Activated CD8-positive, alpha-beta T cell treated with anti-CD3 and anti-CD28 coated beads for 36 hours (primary cell): ENCODE measurements around the gene ITGB6. TPM values are rescaled to one million over a fixed set of nuclear protein-coding genes. Genes with fewer than 3 reads are reported as not detected.

ENCODE experiments used
- ATAC-seq: fragments of 200-7000 bp; cut with Tn5 transposase; one replicate; pipeline ENCODE4 v1.10.0; 2021; ENCODE audit warnings: mild to moderate bottlenecking, moderate library complexity
- CTCF ChIA-PET: fragments of 350-600 bp; sonication (Branson Sonifier 250); formaldehyde crosslinking; loops from one replicate; lab custom pipeline; 2021; ENCODE audit warnings: antibody characterized with exemption; lab: Charles Lee
- POLR2A ChIA-PET: fragments of 350-600 bp; sonication (Branson Sonifier 250); formaldehyde crosslinking; loops from one replicate; lab custom pipeline; 2021; ENCODE audit warnings: antibody characterized with exemption; lab: Charles Lee
- DNase-seq: peaks from one replicate; pipeline ENCODE4 v3.0.0-alpha.2; 2020
- H3K27ac Mint-ChIP-seq: one replicate; pipeline ENCODE4 v1.8.0; 2021; ENCODE audit warnings: mild to moderate bottlenecking, mixed read lengths
- H3K27me3 Mint-ChIP-seq: one replicate; pipeline ENCODE4 v1.8.0; 2021; ENCODE audit warnings: mixed read lengths
- H3K36me3 Mint-ChIP-seq: one replicate; pipeline ENCODE4 v1.8.0; 2021; ENCODE audit warnings: low read depth, mixed read lengths
- H3K4me1 Mint-ChIP-seq: one replicate; pipeline ENCODE4 v1.8.0; 2021; ENCODE audit warnings: low read depth, mixed read lengths
- H3K4me3 Mint-ChIP-seq: one replicate; pipeline ENCODE4 v1.8.0; 2021; ENCODE audit warnings: mild to moderate bottlenecking, moderate library complexity, mixed read lengths
- H3K9me3 Mint-ChIP-seq: one replicate; pipeline ENCODE4 v1.8.0; 2021; ENCODE audit warnings: mixed read lengths
- CTCF ChIP-seq: fragments of 200-600 bp; IDR thresholded peaks from one replicate; pipeline ENCODE4 v1.8.0; 2022; ENCODE audit warnings: antibody characterized with exemption, mild to moderate bottlenecking
- intact Hi-C: fragments of 100-400 bp; cut with micrococcal nuclease; formaldehyde crosslinking; loops from one replicate; pipeline ENCODE4 v1.10.0; 2022
- total RNA-seq, 2 experiments: library from RNA; stranded (reverse); gene quantifications; one replicate each; pipeline ENCODE4 v1.2.3, GENCODE V29; 2021

The ITGB6 gene
- total RNA-seq, 2 experiments from 2014 or later, result not detected

DNA sequence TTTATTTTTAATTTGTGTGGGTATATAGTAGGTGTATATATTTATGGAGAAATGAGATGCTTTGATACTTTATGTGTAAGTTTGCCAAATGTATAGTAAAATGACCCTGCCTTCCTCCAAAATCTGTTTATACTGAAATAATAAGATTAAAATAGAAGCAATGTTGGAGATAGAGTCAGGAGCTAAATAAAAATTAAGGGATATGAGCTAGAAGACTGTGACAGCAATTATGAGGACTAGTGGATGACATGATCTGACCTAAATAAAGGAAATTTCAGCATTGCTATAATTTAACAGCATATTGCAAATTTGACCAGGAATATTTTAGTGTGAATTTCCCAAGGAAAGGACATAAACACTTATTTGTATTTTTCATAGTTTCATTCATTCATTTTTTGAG lies 60.7 kb downstream of the ITGB6 start:
- POLR2A ChIA-PET, result interaction anchor here (0.6 kb wide), 1 partner anchor 37 kb away, joined by 3 read pairs; no protein-coding TSS in a partner anchor
- no peaks in the 10 kb centered on the region for H3K36me3 Mint-ChIP-seq
- CTCF ChIA-PET, result interaction anchor here (1.1 kb wide), 1 partner anchor 145 kb away, joined by 3 read pairs; no protein-coding TSS in a partner anchor
- no peak for TF ChIP-seq CTCF
- H3K27ac Mint-ChIP-seq, result no peak overlapping the region
- H3K9me3 Mint-ChIP-seq, result no peaks in the 10 kb centered on the region
- H3K4me1 Mint-ChIP-seq, result no peaks in the 10 kb centered on the region
- H3K27me3 Mint-ChIP-seq, result peaks cover 2% of the 10 kb centered on the region
- H3K4me3 Mint-ChIP-seq, result no peak overlapping the region
- ATAC-seq (no peak), DNase-seq (no peak)
- intact Hi-C loops, result no loop called here

DNA sequence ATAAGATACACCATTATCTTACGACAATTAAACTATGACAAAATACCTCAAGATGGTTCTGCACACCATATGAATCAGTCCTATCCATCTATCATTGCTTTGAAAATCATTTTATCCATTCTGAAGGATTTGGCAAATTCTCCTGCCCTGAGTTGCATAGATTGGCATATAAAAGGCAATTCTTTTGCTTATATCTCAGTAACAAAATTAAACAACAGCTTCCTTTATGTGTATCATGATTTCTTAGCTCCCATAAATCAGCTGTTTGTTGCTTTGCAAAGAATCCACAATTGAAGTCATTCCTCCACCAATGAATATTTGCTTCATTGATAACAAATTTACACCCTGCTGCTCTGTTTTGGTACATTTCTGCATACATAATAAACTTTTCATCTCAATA lies 61.7 kb downstream of the ITGB6 start:
- Mint-ChIP-seq H3K36me3 (no peaks in the 10 kb centered on the region), H3K4me3 (no peak overlapping the region), H3K27ac (no peak overlapping the region), H3K27me3 (peaks cover 3% of the 10 kb centered on the region), H3K9me3 (no peaks in the 10 kb centered on the region), H3K4me1 (no peaks in the 10 kb centered on the region)
- no peak for ATAC-seq
- ChIA-PET CTCF (interaction anchor here (0.8 kb wide), 1 partner anchor 855 kb away, joined by 3 read pairs; no protein-coding TSS in a partner anchor), POLR2A (no interaction called here)
- no peak for DNase-seq
- TF ChIP-seq CTCF, result no peak
- intact Hi-C loops, result no loop called here

- ATAC-seq, result no peak
- H3K4me3 Mint-ChIP-seq, result no peak overlapping the region
- DNase-seq, result no peak
- H3K27me3 Mint-ChIP-seq, result peaks cover 3% of the 10 kb centered on the region
- ChIA-PET POLR2A (no interaction called here), CTCF (interaction anchor here (0.6 kb wide), 1 partner anchor 597 kb away, joined by 3 read pairs; no protein-coding TSS in a partner anchor)
- intact Hi-C loops, result no loop called here
- no peaks in the 10 kb centered on the region for H3K36me3 Mint-ChIP-seq
- H3K4me1 Mint-ChIP-seq, result no peaks in the 10 kb centered on the region
- H3K27ac Mint-ChIP-seq, result no peak overlapping the region
- H3K9me3 Mint-ChIP-seq, result no peaks in the 10 kb centered on the region
- no peak for TF ChIP-seq CTCF
These were observed 62.6 kb downstream of the ITGB6 start for GRCh38 chr2:160137464-160137863.

DNA sequence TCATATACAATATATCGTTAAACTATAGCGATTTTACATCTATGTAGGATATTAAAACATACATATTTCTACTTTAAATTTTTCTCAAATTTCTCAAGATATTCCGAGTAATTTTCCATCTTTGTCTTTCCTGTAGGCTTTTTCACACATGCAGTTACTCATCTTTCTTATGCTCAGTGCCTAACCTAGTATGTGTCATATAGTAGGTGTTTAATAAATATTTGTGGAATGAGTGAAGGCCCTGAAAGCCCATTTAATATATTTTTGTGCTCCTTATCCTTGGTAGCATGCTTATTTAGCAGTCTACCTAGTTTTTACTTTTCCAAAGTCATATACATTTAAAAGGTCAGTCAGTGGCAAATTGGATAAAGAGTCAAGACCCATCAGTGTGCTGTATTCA lies 67.3 kb downstream of the ITGB6 start:
- ATAC-seq (no peak), DNase-seq (no peak)
- POLR2A ChIA-PET, result no interaction called here
- CTCF ChIA-PET, result no interaction called here
- intact Hi-C loops, result no loop called here
- no peak for TF ChIP-seq CTCF
- H3K9me3 Mint-ChIP-seq, result no peaks in the 10 kb centered on the region
- no peaks in the 10 kb centered on the region for H3K4me1 Mint-ChIP-seq
- no peaks in the 10 kb centered on the region for H3K36me3 Mint-ChIP-seq
- H3K4me3 Mint-ChIP-seq, result no peak overlapping the region
- no peak overlapping the region for H3K27ac Mint-ChIP-seq
- peaks cover 5% of the 10 kb centered on the region for H3K27me3 Mint-ChIP-seq

- no peaks in the 10 kb centered on the region for H3K9me3 Mint-ChIP-seq
- no peak overlapping the region for H3K4me3 Mint-ChIP-seq
- no peak for TF ChIP-seq CTCF
- no peaks in the 10 kb centered on the region for H3K4me1 Mint-ChIP-seq
- H3K36me3 Mint-ChIP-seq, result no peaks in the 10 kb centered on the region
- intact Hi-C loops, result no loop called here
- DNase-seq (no peak), ATAC-seq (no peak)
- H3K27me3 Mint-ChIP-seq, result peaks cover 6% of the 10 kb centered on the region
- ChIA-PET CTCF (no interaction called here), POLR2A (no interaction called here)
- no peak overlapping the region for H3K27ac Mint-ChIP-seq
These were observed 73.3 kb downstream of the ITGB6 start for GRCh38 chr2:160126756-160127155.
